K562 (cell line): ENCODE data around the gene MRPS15. TPM values are rescaled to one million over a fixed set of nuclear protein-coding genes. Genes with fewer than 3 reads are reported as not detected.

ENCODE experiments used
- BCL6 ChIP-seq: fragments of 250-450 bp; sonication (Bioruptor Pico); IDR thresholded peaks from 2 replicates; pipeline ENCODE4 v1.4.0; 2020
- BCOR ChIP-seq: fragments of 450-650 bp; IDR thresholded peaks from 2 replicates; pipeline ENCODE4 v1.6.1; 2016
- CHD2 ChIP-seq: IDR thresholded peaks from 2 replicates; pipeline ENCODE4 v1.6.1; 2011; ENCODE audit warnings: low read depth, low read length
- CREB1 ChIP-seq, 2 experiments: sonication (generic) in 1 of 2; formaldehyde crosslinking in 1 of 2; IDR thresholded peaks; 2 replicates each; pipeline versions ENCODE4 v1.6.1 to v1.8.0; 2012 to 2022; ENCODE audit warnings: inconsistent platforms in 1 of 2, mild to moderate bottlenecking in 1 of 2, missing genetic modification reagents in 1 of 2, moderate library complexity in 1 of 2
- FIP1L1 ChIP-seq: fragments of 200-400 bp; formaldehyde crosslinking; IDR thresholded peaks from 2 replicates; pipeline ENCODE4 v1.6.1; 2018; ENCODE audit warnings: mild to moderate bottlenecking, low read depth, low read length; ENCODE audit not compliant: poor library complexity, severe bottlenecking
- FOXA1 ChIP-seq: fragments of 450-650 bp; IDR thresholded peaks from 2 replicates; pipeline ENCODE4 v1.6.1; 2016; ENCODE audit warnings: mild to moderate bottlenecking, borderline replicate concordance
- GATAD2B ChIP-seq: fragments of 450-650 bp; IDR thresholded peaks from 2 replicates; pipeline ENCODE4 v1.6.1; 2017; ENCODE audit warnings: mild to moderate bottlenecking, borderline replicate concordance
- HDAC2 ChIP-seq: fragments of 450-650 bp; IDR thresholded peaks from 2 replicates; pipeline ENCODE4 v1.6.1; 2016; ENCODE audit warnings: mild to moderate bottlenecking
- HOXB6 ChIP-seq: fragments of 250-450 bp; sonication (Bioruptor Pico); IDR thresholded peaks from 2 replicates; pipeline ENCODE4 v1.5.1; 2022; ENCODE audit warnings: mild to moderate bottlenecking, borderline replicate concordance
- KAT2B ChIP-seq: IDR thresholded peaks from one replicate; pipeline ENCODE4 v1.6.1; 2012; ENCODE audit warnings: low read depth, mild to moderate bottlenecking, control low read depth, inconsistent platforms, low read length, moderate library complexity
- KLF1 ChIP-seq: fragments of 450-650 bp; IDR thresholded peaks from 2 replicates; pipeline ENCODE4 v1.6.1; 2016; ENCODE audit warnings: missing genetic modification characterization, missing compliant biosample characterization
- NFIC ChIP-seq: fragments of 450-650 bp; IDR thresholded peaks from 2 replicates; pipeline ENCODE4 v1.6.1; 2017; ENCODE audit warnings: mild to moderate bottlenecking, inconsistent platforms
- NRF1 ChIP-seq, 2 experiments: fragments of 450-650 bp; IDR thresholded peaks in 1 of 2; conservative IDR thresholded peaks in 1 of 2; 2 replicates each; pipeline ENCODE4 v1.6.1; 2014; ENCODE audit warnings: mild to moderate bottlenecking in 2 of 2
- PML ChIP-seq: IDR thresholded peaks from 2 replicates; pipeline ENCODE4 v1.6.1; 2012; ENCODE audit warnings: low read length, inconsistent platforms
- SREBF2 ChIP-seq: sonication (generic); formaldehyde crosslinking; IDR thresholded peaks from 2 replicates; pipeline ENCODE4 v1.4.0; 2020; ENCODE audit warnings: mild to moderate bottlenecking, missing genetic modification reagents
- SRSF7 ChIP-seq: fragments of 200-400 bp; formaldehyde crosslinking; optimal IDR thresholded peaks from 2 replicates; pipeline ENCODE3; 2017; ENCODE audit warnings: mild to moderate bottlenecking, low read depth, low read length
- TARDBP ChIP-seq: fragments of 450-650 bp; IDR thresholded peaks from 2 replicates; pipeline ENCODE4 v1.6.1; 2016
- TCF7 ChIP-seq: sonication (generic); IDR thresholded peaks from 2 replicates; pipeline ENCODE4 v1.6.1; 2016; ENCODE audit warnings: antibody characterized with exemption, borderline replicate concordance
- ZNF165 ChIP-seq: fragments of 250-450 bp; sonication (Bioruptor Pico); IDR thresholded peaks from 2 replicates; pipeline ENCODE4 v1.4.0; 2020; ENCODE audit warnings: borderline replicate concordance
- ZNF212 ChIP-seq: fragments of 450-650 bp; formaldehyde crosslinking; IDR thresholded peaks from 2 replicates; pipeline ENCODE4 v1.4.0; 2020; ENCODE audit warnings: mild to moderate bottlenecking
- ZNF41 ChIP-seq: fragments of 250-450 bp; sonication (Bioruptor Pico); conservative IDR thresholded peaks from 2 replicates; pipeline ENCODE4 v1.4.0; 2020; ENCODE audit warnings: mild to moderate bottlenecking
- ZNF589 ChIP-seq: fragments of 200-800 bp; sonication (Bioruptor generic); IDR thresholded peaks from 2 replicates; pipeline ENCODE4 v1.6.1; 2016; ENCODE audit warnings: low read depth, missing genetic modification characterization, missing compliant biosample characterization
- ZNF766 ChIP-seq: fragments of 200-800 bp; sonication (Bioruptor generic); conservative IDR thresholded peaks from 2 replicates; pipeline ENCODE4 v1.6.1; 2016; ENCODE audit warnings: missing genetic modification characterization, missing compliant biosample characterization
- ZNF830 ChIP-seq: fragments of 250-450 bp; sonication (Bioruptor Pico); IDR thresholded peaks from 2 replicates; pipeline ENCODE4 v1.5.0; 2021; ENCODE audit warnings: mild to moderate bottlenecking
- polyA plus RNA-seq, 8 experiments: library from polyadenylated mRNA; depleted of rRNA in 4 of 8; stranded (reverse) in 5 of 8; unstranded in 3 of 8; fragments of >200 nt; fragmentation: Nextera tagmentation in 2 of 8; fragmentation: Illumina TruSeq in 1 of 8; extraction: Ambion mirVana in 2 of 8; extraction: Trizol in 1 of 8; gene quantifications; 2 replicates each; pipeline versions ENCODE4 v1.2.1 to v1.2.3, GENCODE V29; 2011 to 2014; ENCODE audit warnings: inconsistent platforms in 1 of 8, missing spikeins in 1 of 8
- total RNA-seq, 7 experiments: library from RNA; depleted of rRNA in 6 of 7; stranded (reverse); fragments of >200 nt in 6 of 7; fragmentation: Illumina TruSeq in 2 of 7; extraction: Trizol in 2 of 7; gene quantifications; 2 replicates each; pipeline versions ENCODE4 v1.2.1 to v1.2.3, GENCODE V29; 2011 to 2021; ENCODE audit warnings: low replicate concordance in 1 of 7
- TF ChIP-seq, protein P1 (sequence below): fragments of 250-450 bp; sonication (Bioruptor Pico); IDR thresholded peaks from 2 replicates; pipeline ENCODE4 v1.5.0; 2022; ENCODE audit warnings: mild to moderate bottlenecking
- TF ChIP-seq, protein P2 (sequence below): fragments of 250-450 bp; sonication (Bioruptor Pico); IDR thresholded peaks from 2 replicates; pipeline ENCODE4 v1.5.0; 2021
- TF ChIP-seq, protein P3 (sequence below): sonication (generic); formaldehyde crosslinking; IDR thresholded peaks from 2 replicates; pipeline ENCODE4 v1.8.1; 2023; ENCODE audit warnings: mild to moderate bottlenecking, missing genetic modification reagents, moderate library complexity

Gene MRPS15
- total and polyA plus RNA-seq, 9 of the 15 experiments (the other 6 are each of a cell fraction or from before 2014, with no cell fraction given) = 62.9 to 286 (median 149) TPM

DNA sequence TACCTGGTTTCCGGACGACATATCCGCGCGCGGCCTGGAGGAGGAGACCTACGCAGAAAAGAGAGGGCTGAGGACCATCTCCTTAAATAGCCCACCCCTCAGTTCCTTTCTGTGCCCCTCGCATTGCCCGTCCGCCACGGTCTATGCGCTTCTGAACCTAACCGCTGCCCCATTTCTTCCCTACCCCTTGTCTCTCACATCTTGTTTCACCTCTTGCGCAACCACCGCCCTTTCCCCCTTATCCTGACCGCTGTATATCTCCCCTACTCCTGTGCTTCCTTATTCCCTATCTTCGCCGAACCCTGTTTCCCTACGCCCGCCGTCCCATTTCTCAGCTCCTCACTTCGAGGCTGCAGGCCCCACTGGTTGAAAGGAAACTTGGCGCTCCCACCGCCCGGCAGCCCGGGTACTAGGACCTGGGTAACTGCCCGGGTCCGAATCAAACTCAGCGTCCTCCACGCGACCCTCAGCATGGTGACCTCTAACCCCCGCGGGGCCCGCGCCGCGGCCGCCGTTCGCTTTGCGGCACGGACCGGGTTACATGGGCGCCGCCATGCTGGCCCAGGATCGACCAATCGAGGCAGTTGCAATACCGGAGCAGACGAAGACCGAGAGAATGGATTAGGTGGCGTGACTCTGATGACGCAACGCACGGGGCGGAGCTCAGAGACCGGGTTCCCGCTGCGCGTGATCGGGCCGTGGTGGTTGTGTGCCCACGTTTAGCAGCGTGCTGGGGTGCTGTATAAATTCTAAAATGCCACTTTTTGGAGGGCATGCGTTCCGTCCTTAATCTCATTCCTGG is at the start of gene MRPS15 (continued):
- TF ChIP-seq, protein P1, sequence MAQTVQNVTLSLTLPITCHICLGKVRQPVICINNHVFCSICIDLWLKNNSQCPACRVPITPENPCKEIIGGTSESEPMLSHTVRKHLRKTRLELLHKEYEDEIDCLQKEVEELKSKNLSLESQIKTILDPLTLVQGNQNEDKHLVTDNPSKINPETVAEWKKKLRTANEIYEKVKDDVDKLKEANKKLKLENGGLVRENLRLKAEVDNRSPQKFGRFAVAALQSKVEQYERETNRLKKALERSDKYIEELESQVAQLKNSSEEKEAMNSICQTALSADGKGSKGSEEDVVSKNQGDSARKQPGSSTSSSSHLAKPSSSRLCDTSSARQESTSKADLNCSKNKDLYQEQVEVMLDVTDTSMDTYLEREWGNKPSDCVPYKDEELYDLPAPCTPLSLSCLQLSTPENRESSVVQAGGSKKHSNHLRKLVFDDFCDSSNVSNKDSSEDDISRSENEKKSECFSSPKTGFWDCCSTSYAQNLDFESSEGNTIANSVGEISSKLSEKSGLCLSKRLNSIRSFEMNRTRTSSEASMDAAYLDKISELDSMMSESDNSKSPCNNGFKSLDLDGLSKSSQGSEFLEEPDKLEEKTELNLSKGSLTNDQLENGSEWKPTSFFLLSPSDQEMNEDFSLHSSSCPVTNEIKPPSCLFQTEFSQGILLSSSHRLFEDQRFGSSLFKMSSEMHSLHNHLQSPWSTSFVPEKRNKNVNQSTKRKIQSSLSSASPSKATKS (CRISPR knock-in tag) = no peak
- TF ChIP-seq FIP1L1 (peak; percentile 96), KAT2B (no peak), ZNF212 (no peak), KLF1 (tag) (peak; percentile 47), CREB1 (IDR thresholded peaks at IDR 0.05) (peak; percentile 94), CREB1 (CRISPR knock-in tag; IDR thresholded peaks at IDR 0.05) (peak; percentile 95), CHD2 (peak; percentile 44; the same call in 1 of the 2 replicates), ZNF165 (CRISPR knock-in tag) (no peak), PML (peak; percentile 92; the same call in 1 of the 2 replicates), HOXB6 (CRISPR knock-in tag) (no peak), GATAD2B (no peak), BCOR (peak; percentile 96), SRSF7 (no peak), ZNF766 (CRISPR knock-in tag) (peak; percentile 89), BCL6 (CRISPR knock-in tag) (no peak), TARDBP (peak; percentile 38; the same call in 1 of the 2 replicates), ZNF41 (CRISPR knock-in tag) (peak; percentile 9; the same call in 1 of the 2 replicates), NFIC (peak; percentile 43), SREBF2 (CRISPR knock-in tag) (no peak), ZNF830 (peak; percentile 84; the same call in 1 of the 2 replicates), FOXA1 (no peak), HDAC2 (peak; percentile 96), TCF7 (peak; percentile 64; the same call in 1 of the 2 replicates), NRF1 (conservative IDR thresholded peaks at IDR 0.05 in 1 of 2, IDR thresholded peaks at IDR 0.05 in 1 of 2) (peak; percentile 83 to 85), ZNF589 (CRISPR knock-in tag) (peak; percentile 79; the same call in 1 of the 2 replicates)
- TF ChIP-seq, protein P2, sequence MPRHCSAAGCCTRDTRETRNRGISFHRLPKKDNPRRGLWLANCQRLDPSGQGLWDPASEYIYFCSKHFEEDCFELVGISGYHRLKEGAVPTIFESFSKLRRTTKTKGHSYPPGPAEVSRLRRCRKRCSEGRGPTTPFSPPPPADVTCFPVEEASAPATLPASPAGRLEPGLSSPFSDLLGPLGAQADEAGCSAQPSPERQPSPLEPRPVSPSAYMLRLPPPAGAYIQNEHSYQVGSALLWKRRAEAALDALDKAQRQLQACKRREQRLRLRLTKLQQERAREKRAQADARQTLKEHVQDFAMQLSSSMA = peak; percentile 50; the same call in 1 of the 2 replicates
- TF ChIP-seq, protein P3, sequence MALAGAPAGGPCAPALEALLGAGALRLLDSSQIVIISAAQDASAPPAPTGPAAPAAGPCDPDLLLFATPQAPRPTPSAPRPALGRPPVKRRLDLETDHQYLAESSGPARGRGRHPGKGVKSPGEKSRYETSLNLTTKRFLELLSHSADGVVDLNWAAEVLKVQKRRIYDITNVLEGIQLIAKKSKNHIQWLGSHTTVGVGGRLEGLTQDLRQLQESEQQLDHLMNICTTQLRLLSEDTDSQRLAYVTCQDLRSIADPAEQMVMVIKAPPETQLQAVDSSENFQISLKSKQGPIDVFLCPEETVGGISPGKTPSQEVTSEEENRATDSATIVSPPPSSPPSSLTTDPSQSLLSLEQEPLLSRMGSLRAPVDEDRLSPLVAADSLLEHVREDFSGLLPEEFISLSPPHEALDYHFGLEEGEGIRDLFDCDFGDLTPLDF (CRISPR knock-in tag) = peak; percentile 87; the same call in 1 of the 2 replicates
